Ovary (tissue), 3 donors: Measurements from ENCODE around the gene HPCAL4.

Source experiments
- CTCF ChIP-seq, 3 donors: fragments of 450-650 bp in 2 of 3; fragments of 200-600 bp in 1 of 3; IDR thresholded peaks; one replicate each; pipeline versions ENCODE4 v1.5.1 to v1.8.0; 2016 to 2022; ENCODE audit warnings: antibody characterized with exemption in 3 of 3, mild to moderate bottlenecking in 1 of 3
- EP300 ChIP-seq: sonication (generic); formaldehyde crosslinking; IDR thresholded peaks from one replicate; pipeline ENCODE4 v1.6.1; 2017; ENCODE audit warnings: antibody characterized with exemption
- POLR2A ChIP-seq: fragments of 450-650 bp; IDR thresholded peaks from one replicate; pipeline ENCODE4 v1.6.1; 2017; ENCODE audit warnings: antibody characterized with exemption, mild to moderate bottlenecking, moderate library complexity
- donor health status: DM: no; HTN: no; CAD: no.

- TF ChIP-seq CTCF (IDR thresholded peaks at IDR 0.05), result no peak
- TF ChIP-seq POLR2A, result no peak
- no peak for TF ChIP-seq EP300
Observed at GRCh38 chr1:39649636-39650185, 41.5 kb downstream of the HPCAL4 start.
